HG02678 (cell line): ENCODE measurements around the gene CRLF3.
"Not testable (repeated sequence)": the region's sequence is repeated elsewhere in the genome, so short reads cannot be mapped to it uniquely, and the experiment has no call there.

Source experiments
- ATAC-seq: cut with Tn5 transposase; IDR thresholded peaks from one replicate; pipeline ENCODE4 v1.9.1; 2021; ENCODE audit warnings: mild to moderate bottlenecking, moderate library complexity; ENCODE audit not compliant: unreplicated experiment

CRLF3 gene

DNA sequence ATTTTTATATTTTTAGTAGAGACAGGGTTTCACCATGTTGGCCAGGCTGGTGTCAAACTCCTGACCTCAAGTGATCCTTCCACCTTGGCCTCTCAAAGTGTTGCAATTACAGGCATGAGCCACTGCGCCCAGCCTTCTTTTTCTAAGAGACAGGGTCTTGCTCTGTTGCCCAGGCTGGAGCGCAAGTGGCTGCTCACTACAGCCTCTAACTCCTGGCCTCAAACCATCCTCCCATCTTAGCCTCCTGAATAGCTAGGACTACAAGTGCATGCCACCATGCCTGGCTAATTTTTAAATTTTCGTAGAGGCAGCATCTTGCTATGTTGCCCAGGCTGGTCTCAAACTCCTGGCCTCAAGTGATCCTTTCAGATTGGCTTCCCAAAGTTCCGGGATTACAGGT, 76.9 kb downstream of the CRLF3 start:
- not testable (repeated sequence) for ATAC-seq

DNA sequence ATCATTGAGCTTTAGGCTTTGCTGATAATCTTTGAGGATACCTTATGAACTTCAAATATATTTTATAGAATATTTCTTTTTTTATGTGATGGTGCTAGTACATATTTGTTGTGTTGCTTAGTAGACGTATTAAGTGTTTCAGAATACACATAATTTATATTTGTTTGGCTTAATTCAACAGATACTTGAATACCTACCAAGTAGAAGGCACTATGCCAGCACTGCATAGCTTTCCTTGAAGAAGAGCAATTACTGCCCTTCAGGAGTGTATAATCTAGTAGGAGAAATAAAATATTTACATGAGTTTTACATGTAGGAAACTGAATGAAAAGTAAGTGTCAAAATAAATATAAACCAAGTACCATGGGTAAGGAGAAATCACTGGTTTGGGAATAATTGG, 81.8 kb downstream of the CRLF3 start:
- not testable (repeated sequence) for ATAC-seq

DNA sequence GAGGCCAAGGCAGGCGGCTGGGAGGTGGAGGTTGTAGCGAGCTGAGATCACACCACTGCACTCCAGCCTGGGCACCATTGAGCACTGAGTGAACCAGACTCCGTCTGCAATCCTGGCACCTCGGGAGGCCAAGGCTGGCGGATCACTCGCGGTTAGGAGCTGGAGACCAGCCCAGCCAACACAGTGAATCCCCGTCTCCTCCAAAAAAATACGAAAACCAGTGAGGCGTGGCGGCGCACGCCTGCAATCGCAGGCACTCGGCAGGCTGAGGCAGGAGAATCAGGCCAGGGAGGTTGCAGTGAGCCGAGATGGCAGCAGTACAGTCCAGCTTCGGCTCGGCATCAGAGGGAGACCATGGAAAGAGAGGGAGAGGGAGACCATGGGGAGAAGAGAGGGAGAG, 88.1 kb downstream of the CRLF3 start:
- not testable (repeated sequence) for ATAC-seq

DNA sequence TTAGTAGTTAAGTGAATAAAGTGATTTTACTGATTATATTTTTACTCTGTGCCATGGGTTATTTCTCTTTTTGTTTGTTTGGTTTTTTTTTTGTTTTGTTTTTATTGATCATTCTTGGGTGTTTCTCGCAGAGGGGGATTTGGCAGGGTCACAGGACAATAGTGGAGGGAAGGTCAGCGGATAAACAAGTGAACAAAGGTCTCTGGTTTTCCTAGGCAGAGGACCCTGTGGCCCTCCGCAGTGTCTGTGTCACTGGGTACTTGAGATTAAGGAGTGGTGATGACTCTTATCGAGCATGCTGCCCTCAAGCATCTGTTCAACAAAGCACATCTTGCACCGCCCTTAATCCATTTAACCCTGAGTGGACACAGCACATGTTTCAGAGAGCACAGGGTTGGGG, 88.8 kb downstream of the CRLF3 start:
- not testable (repeated sequence) for ATAC-seq

GRCh38 chr17:30735206-30735605, 89.3 kb downstream of the CRLF3 start:
- not testable (repeated sequence) for ATAC-seq

GRCh38 chr17:30734153-30734552, 90.3 kb downstream of the CRLF3 start:
- not testable (repeated sequence) for ATAC-seq
